ENCODE results near the gene VAMP8. TPM values are rescaled to one million over a fixed set of nuclear protein-coding genes. Genes with fewer than 3 reads are reported as not detected.
A peak's percentile ranks its signal among the peaks of the same experiment; 100 is the strongest.
"Not testable (repeated sequence)": the region's sequence is repeated elsewhere in the genome, so short reads cannot be mapped to it uniquely, and the experiment has no call there.

VAMP8 gene
- total RNA-seq, 1 donor from 2014 or later = 25.5 TPM

DNA sequence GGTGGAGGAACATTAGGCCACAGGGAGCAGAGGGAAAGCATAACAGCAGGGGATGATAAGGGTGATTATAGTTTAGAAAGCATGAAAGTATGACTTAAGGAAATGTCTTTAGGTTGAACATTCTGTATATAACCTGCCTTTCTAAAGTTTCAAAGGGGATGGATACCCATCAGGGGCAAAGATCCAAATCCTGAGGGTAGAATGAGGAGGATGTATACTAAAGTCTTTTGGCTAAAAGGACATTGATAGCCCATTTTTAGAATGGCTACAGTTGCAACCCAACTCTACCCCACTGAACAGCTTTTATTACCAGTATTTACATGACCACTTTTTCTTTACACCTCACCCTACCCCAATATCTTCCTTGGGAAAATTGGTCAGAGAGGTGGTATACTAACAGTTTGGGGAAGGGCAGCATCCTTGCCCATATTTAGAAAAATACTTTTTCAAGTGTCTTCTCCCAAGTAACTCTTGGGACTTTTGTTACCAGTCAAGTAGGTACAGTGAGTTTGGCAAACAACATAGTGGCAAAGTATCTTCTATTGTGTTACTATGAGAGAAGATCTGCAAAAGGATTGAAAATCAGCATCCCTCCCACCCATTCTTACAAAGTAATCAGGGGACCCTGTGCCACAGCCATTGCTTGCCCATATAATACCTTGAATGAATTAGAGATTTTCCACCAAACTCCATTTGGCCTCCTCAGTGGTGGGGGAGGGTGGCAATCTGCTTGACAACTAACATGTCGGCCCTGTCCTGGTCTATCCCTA, 30.1 kb upstream of the VAMP8 start:
- DNase-seq (ENCODE audit: low spot score) = no peak

DNA sequence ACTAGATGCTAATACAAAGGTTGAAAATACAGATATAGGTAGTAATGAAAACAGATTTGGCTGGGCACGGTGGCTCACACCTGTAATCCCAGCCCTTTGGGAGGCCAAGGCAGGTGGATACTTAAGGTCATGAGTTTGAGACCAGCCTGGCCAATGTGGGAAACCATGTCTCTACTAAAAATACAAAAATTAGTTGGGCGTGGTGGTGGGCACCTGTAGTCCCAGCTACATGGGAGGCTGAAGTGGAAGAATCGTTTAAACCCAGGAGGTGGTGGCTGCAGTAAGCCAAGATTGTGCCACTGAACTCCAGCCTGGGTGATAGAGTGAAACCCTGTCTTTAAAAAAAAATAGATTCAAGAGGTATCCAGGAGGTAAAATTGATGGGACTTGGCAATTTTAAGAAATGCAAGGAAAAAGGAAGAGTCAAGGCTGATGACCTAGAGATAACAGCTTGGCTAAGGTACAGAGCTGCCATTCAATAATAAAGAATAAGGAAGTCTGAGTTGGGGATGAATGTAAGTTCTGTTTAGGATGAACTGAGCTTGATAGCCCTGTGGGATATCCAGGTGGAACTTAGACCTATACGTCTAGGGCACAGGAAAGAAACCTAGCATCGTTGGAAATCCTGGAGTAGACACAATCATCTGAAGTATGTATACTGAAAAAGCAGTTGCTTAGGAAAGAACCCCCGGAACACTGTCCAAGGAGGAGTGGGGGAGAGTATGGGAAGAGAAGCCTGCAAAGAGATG, 29.4 kb upstream of the VAMP8 start:
- DNase-seq (ENCODE audit: low spot score) = no peak

DNA sequence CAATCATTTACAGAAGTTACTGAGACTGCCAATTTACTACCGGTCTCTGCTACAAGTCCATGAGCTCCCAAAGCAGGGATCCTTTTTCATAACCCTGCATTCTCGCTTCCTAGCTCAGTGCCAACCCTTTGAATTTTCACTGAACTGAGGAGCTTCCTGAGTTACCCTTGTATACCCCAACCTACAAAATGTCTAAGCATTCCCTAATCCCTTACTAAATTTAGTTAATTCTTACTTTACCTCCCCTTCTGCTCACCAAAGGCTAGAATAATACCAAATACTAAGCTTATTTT, 28.8 kb upstream of the VAMP8 start:
- DNase-seq (ENCODE audit: low spot score) = no peak

DNA sequence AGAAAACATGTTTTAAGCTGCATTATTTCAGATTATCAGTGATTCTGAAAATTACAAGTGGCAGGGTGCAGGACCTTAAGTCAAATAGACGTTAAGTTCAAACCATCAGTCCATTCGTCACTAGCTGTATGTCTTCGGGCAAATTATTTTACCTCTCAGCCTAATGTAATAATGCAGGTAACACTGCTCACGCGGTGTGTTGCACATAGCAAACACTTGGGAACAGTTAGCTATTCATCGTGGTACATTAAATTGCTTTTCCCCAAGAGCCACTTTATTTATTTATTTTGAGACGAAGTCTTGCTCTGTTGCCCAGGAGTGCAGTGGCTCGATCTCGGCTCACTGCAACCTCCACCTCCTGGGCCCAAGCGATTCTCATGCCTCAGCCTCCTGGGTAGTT, 28.3 kb upstream of the VAMP8 start:
- DNase-seq (ENCODE audit: low spot score) = no peak

DNA sequence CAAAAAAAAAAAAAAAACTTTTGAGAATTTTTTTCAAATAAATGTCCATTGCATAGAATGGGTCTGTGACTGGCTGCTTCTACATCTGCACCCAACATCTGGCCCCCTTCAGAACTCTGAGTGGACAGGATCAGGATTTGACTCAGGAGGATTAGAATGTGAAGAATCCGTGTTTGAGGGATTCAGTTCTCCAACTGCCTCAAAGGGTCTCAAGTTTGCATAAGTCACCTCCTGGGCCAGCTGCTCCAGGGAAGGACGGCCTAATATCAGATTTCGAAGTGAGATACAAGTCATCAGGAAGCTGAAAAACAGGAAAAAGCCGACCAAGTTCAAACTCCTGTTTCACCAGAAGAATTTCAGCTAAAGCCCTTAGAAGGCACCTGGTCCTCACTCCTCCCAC, 27.6 kb upstream of the VAMP8 start:
- DNase-seq (ENCODE audit: low spot score) = peak; percentile 43

DNA sequence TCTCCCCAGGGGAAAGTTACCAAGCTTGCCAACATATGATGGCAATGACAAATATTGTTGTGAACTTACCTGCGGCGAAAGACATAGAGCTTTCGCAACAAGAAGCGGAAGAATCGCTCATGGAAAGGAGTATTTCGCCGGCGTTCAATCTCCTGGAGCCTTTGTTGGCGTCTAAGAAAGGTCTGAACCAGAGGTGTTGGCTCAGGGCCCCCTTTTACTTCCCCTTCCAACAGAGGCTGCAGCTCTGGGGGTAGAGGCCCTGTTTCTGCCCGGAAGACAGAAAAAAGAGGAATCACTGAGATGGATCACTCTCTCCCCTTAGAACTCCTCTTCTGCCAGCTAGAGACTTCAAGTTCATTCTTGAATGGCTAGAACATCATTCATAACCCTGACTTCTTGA, 26.9 kb upstream of the VAMP8 start:
- DNase-seq (ENCODE audit: low spot score) = no peak

DNA sequence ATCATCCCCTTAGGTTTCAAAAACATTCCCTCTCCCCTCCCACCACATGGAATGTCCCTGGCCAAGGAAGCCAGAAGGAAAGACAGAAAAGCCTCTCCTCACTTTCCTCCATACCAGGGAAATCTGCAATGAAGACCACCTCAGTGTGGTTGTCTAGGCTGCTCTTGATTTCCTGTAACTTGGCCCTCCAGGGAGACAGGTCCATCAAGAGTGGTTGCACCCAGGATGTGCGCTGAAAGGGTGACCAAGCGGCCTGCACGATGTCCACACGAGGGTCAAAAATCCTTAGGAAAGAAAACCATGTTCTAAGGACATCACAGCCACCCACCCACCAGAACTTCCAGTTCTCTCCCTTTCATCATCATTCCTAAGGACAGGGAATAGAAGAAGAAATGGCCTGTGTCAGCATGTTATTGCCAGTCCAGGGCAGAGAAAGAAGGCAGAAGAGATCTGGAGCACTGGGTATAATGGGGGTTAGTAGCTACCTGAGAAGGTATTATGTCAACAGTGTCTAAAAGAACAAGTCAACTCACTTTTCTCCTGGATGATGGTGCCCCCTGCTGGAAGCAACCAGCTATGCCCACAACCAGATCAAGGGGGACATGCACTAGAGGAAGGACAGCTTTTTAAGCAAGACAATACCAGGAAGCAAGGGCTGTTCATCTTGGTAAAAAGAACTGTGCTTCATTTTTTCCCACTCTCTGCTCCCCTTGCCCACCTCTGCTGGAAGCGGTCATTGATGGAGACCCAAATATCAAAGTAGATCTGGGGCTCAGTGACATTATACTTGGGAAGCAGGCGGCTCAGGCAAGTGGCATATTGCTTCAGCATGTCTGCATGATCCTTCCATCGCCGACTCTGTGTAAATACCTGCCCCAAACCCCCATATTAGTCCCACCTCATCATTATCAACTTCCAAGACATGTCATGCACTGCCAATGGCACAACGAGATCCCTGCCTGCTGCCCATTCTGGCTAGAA, 25.4 kb upstream of the VAMP8 start:
- DNase-seq (ENCODE audit: low spot score) = peak; percentile 80

DNA sequence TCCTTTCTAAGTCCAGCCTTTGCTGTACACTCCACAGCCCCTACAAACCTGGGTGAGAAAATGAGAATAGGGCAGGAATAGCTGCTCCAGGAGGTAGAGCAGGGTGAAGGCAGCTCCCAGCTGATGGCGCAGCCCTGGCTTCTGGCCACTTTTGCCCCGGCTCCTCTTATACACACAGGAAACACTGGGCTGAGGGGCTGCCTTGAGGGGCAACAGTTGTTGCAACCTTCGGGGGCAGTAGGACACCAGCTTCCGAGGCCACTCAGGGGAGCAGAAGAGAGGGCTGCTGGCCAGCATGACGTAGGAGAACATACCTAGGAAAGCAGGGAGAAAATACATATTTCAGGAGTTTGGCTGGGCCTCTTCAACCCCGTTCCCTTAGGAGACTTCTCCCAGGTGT, 24.2 kb upstream of the VAMP8 start:
- no peak for DNase-seq (ENCODE audit: low spot score)

DNA sequence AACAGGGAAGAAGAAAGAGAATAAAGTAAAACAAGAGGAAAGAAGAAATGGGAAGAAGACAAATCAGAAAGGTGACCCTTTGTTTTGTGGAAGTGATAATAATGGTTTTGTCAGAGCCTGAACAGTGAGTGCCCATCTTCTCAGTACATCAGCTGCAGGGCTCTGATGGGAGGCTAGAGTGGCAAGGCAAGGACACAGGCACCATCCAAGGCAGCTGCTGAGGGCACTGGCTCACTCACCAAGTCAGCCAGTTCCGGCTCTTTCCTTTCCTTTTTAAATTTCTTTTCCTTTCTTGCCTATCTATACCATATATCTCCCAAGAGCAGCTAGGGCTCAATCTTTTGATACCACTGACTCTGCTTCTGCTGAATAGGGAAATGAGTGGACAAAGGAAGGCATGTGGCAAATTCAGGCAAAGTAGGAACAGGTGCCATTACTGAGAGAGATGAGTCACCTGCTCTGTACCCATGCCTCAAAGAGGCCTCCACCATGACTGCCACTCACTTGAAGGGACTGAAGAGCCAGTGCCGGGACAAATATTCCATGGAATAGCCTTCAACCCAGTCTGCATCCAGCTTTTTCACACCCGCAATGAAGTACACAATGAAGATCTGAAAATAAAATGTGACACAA, 22.3 kb upstream of the VAMP8 start:
- no peak for DNase-seq (ENCODE audit: low spot score)

DNA sequence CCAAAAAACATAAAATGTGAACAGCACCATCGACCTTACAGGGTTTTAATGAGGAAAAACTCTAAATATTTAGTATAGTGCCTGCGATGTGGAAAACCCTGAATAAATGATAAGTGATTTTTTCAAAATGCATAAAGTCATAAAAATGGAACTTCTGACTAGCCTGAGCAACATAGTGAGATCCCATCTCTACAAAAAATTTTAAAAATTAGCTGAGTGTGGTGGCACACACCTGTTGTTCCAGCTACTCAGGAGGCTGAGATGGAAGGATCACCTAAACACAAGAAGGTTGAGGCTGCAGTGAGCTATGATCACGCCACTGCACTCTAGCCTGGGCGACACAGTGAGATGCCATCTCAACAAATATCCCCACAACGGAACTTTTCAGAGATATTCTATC, 20.3 kb upstream of the VAMP8 start:
- no peak for DNase-seq (ENCODE audit: low spot score)

DNA sequence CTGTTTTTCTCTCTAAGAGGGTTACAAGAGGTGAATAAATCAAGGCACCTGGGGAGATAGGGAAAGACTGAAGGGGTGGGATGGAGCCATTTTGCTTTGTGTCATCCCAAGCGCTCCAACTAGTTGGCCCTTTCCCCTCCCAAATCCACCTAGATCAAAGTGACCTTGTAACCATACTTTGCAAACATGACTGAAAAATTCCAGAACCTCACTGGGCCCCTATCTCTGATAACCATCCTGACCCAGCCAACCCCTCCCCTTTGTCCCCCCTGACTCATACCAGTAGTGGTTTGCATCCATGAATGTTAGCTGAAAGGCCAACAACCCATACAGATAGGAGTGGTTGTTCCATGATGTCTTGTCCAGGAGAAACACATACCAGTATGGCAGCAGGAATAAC, 19.2 kb upstream of the VAMP8 start:
- no peak for DNase-seq (ENCODE audit: low spot score)

DNA sequence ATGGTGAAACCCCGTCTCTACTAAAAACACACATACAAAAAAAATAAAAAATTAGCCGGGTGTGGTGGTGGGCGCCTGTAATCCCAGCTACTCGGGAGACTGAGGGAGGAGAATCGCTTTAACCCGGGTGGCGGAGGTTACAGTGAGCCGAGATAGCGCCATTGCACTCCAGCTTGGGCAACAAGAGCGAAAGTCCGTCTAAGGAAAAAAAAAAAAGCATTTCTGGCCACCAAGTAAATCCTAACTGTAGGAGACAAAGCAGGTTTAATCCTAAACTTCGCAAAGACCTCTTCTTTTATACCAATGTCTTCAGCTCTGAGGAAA, 17.0 kb upstream of the VAMP8 start:
- not testable (repeated sequence) for DNase-seq (ENCODE audit: low spot score)

DNA sequence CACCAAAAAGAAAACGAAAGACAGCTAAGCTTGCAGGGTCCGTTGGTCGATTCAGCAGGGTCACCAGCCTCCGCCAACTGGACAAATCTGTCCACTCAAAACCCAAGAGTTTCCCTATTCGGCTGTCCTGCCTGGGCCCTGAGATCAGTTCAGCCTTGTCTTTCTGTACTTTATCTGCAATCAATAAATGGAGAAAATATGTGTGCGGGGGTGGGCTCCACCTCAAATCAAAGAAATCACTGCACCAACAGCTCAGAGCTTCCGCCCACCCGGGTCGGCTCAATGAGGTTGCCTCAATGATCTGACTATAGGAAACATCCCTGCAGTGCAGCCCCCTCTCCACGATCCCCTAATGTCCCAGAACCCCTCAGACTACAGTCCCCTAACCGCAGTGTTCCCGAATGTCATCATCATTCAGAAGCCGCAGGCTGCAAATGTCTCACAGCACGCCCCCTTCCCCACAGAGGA, 16.5 kb upstream of the VAMP8 start:
- DNase-seq (ENCODE audit: low spot score) = no peak

DNA sequence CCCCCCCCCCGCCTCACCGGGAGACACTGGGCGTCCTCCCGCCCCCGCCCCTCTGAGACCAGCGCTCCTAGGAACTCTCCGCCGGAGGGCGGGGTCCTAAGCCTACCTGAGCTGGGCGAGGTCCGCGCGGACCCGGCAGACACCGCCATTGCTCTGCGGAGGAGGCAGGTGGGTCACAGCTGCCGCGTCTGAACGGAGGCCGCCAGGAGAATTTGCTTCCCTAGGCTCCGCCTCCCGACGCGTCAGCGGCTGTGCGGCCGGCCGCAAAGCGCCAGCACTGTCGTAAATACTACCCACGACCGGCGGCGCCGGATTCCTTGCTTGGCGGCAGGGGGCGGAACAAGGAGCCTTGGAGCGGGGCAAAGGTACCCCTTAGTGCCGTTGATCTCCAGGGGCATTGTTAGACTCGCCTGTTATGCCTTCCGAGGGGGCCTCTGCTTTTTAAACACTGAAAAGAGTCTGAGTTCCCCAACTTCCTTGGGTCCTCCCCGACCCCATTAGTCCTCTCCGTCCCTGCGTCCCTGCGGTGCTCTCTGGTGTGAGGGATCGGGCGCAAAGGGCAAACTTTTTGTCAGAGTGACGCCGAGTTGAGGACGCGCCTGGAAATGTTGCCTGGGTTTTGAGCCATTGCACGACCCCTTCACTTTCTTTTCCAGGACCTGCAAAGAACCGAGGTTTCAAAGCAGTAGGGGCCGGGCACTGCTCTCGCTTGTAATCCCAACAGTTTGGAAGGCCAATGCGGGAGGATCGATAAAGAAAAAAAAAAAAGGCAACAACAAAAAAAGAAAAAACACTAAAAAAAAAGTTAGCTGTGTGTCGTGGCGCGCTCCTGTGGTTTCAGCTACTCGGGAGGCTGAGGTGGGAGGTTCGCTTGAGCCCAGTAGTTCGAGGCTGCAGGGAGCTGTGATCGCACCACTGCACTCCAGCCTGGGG, 15.8 kb upstream of the VAMP8 start, which contains the start of gene GGCX:
TSS of gene GGCX (minus strand) at position 214 of the 933 bp plus-strand sequence. CDS start at position 149, 65 bp downstream.
- DNase-seq (ENCODE audit: low spot score) = peak; percentile 97

DNA sequence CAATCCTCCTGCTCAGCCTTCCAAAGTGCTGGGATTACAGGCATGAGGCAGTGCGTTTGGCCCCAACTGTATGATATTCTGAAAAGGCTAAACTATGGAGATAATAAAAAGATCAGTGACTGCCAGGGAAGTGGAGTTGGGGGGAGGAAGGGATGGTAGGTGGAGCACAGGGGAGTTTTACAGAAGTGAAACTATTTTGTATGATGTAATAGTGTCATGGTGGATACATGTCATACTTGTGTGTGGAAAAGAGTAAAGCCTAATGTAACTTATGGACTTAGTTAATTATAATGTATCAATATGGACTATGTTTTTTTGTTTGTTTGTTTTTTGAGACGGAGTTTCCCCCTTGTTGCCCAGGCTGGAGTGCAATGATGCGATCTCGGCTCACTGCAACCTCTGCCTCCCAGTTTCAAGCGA, 13.2 kb upstream of the VAMP8 start:
- DNase-seq (ENCODE audit: low spot score) = peak; percentile 53

DNA sequence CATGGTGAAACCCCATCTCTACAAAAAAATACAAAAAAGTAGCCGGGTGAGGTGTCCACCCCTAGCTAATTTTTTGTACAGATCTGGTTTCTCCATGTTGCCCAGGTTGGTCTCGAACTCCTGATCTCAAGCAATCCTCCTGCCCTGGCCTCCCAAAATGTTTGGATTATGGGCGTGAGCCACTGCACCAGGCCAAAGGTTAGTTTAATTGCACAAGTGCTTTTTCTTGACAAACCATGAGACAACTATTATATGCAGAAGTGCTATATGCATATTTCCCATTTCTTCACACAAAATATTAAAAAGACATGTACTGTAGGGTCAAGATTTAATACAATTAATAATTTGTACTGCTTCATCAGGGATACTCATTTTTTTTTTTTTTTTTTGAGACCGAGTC, 11.1 kb upstream of the VAMP8 start:
- DNase-seq (ENCODE audit: low spot score) = no peak

DNA sequence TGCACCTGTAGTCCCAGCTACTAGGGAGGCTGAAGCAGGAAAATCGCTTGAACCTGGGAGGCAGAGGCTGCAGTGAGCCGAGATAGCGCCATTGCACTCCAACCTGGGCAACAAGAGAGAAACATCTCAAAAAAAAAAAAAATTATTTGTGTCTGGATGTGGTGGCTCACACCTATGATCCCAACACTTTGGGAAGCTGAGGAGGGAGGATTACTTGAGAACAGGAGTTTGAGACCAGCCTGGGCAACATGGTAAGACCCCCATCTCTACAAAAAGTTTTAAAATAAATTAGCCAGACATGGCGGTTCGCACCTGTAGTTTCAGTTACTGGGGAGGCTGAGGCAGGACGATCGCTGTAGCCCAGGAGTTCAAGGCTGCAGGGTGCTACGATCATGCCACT, 1.6 kb upstream of the VAMP8 start:
- no peak for DNase-seq (ENCODE audit: low spot score)

DNA sequence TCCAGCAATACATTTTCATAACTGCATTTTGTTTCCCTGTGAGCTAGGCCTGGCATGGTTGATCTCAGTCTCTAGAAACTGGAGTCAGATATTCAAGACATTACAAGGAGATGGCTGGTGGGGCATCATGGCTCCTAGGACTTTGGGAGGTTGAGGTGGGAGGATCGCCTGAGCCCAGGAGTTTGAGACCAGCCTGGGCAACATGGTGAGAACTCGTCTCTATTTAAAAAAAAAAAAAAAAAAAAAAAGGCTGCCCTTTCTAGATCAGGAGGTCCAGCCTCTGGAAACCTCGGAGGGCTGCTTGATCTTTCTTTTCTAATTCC, 362 bp upstream of the VAMP8 start:
- no peak for DNase-seq (ENCODE audit: low spot score)

DNA sequence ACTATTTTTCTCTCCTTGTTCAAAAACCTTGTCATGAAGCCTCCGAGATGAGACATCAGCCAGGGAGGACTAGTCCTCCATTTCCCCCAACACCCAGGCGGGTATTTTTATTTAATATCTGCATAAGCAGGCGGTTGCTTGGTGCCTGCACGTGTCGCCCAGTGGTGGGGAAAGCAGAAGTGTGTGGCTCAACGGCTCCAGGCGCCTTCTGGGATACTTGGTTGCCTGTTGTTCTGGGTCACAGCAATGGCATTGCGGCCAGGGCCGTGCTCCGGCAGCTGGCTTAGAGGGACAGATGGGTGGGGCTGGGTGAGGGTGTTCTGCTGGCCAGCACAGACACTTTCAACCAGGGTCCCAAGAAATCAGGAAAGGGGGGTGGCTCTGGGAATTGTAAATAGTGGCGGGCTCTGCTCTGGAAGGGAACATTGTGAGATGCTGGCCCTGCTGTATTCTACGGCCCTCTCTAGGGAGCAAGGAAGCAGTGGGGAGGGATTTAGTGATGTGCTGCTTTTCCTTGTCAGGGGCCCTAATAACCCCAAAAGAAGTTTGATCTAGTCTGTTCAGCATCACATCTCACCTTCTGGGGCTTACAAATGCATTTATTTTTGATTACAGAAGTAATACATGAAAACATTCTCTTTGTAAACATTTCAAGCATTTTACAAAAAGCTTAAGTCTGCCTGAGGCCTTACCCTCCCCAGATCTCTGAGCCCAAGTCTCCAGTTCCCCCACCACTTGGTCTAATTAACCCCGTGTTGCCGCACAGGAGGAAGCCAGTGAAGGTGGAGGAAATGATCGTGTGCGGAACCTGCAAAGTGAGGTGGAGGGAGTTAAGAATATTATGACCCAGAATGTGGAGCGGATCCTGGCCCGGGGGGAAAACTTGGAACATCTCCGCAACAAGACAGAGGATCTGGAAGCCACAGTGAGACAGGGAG, 1.1 kb downstream of the VAMP8 start:
- DNase-seq (ENCODE audit: low spot score) = peak; percentile 86

All from umbilical cord (tissue), 2 donors.